Glutamatergic neuron (in vitro differentiated cells): ENCODE results near the gene HUWE1. TPM values are rescaled to one million over a fixed set of nuclear protein-coding genes. Genes with fewer than 3 reads are reported as not detected.
A peak's percentile ranks its signal among the peaks of the same experiment; 100 is the strongest.

Source experiments
- DNase-seq: peaks from one replicate; pipeline ENCODE4 v3.0.0; 2022
- H3K27ac Mint-ChIP-seq: one replicate; pipeline ENCODE4 v1.8.0; 2020; ENCODE audit warnings: mild to moderate bottlenecking, mixed read lengths, inconsistent platforms; ENCODE audit not compliant: unreplicated experiment
- H3K27me3 Mint-ChIP-seq: one replicate; pipeline ENCODE4 v1.8.0; 2020; ENCODE audit warnings: mild to moderate bottlenecking, moderate library complexity, mixed read lengths, inconsistent platforms; ENCODE audit not compliant: unreplicated experiment
- H3K36me3 Mint-ChIP-seq: one replicate; pipeline ENCODE4 v1.8.0; 2020; ENCODE audit warnings: mild to moderate bottlenecking, mixed read lengths, inconsistent platforms; ENCODE audit not compliant: unreplicated experiment
- H3K4me1 Mint-ChIP-seq: one replicate; pipeline ENCODE4 v1.8.0; 2020; ENCODE audit warnings: mild to moderate bottlenecking, low read depth, mixed read lengths, inconsistent platforms; ENCODE audit not compliant: unreplicated experiment
- H3K4me3 Mint-ChIP-seq: one replicate; pipeline ENCODE4 v1.8.0; 2020; ENCODE audit warnings: mild to moderate bottlenecking, mixed read lengths, inconsistent platforms; ENCODE audit not compliant: unreplicated experiment
- H3K9me3 Mint-ChIP-seq: one replicate; pipeline ENCODE4 v1.8.0; 2020; ENCODE audit warnings: mild to moderate bottlenecking, moderate library complexity, mixed read lengths, inconsistent platforms; ENCODE audit not compliant: unreplicated experiment
- CTCF ChIP-seq: fragments of 200-600 bp; sonication (generic); IDR thresholded peaks from one replicate; pipeline ENCODE4 v1.5.0; 2021; ENCODE audit not compliant: partially characterized antibody, unreplicated experiment
- total RNA-seq: library from RNA; stranded (reverse); fragmentation: NEBNext Ultra II Directional; extraction: Animal tissue kit (Norgen Biotek cat#: 25700); gene quantifications from one replicate; pipeline ENCODE4 v1.2.1, GENCODE V29; 2021; ENCODE audit not compliant: unreplicated experiment

The HUWE1 gene
- total RNA-seq, 1 donor from 2014 or later = 311 TPM

GRCh38 chrX:53684415-53685192 is 1.9 kb downstream of the HUWE1 start:
- no peak for TF ChIP-seq CTCF
- Mint-ChIP-seq H3K9me3 (peaks cover 12% of the 10 kb centered on the region), H3K4me1 (peaks cover 3% of the 10 kb centered on the region), H3K36me3 (no peaks in the 10 kb centered on the region), H3K4me3 (peak overlapping the region; percentile 91), H3K27me3 (peaks cover 4% of the 10 kb centered on the region), H3K27ac (peak overlapping the region; percentile 96)
- DNase-seq = peak; percentile 87

- peak; percentile 84 for DNase-seq
- H3K27ac Mint-ChIP-seq = peak overlapping the region; percentile 96
- no peak for TF ChIP-seq CTCF
- peaks cover 12% of the 10 kb centered on the region for H3K9me3 Mint-ChIP-seq
- H3K27me3 Mint-ChIP-seq = peaks cover 4% of the 10 kb centered on the region
- peak overlapping the region; percentile 91 for H3K4me3 Mint-ChIP-seq
- H3K4me1 Mint-ChIP-seq = peaks cover 3% of the 10 kb centered on the region
- no peaks in the 10 kb centered on the region for H3K36me3 Mint-ChIP-seq
These were observed 2.7 kb downstream of the HUWE1 start for GRCh38 chrX:53683556-53684414.

GRCh38 chrX:53682885-53683555 is 3.5 kb downstream of the HUWE1 start:
- Mint-ChIP-seq H3K4me1 (peaks cover 3% of the 10 kb centered on the region), H3K9me3 (peaks cover 12% of the 10 kb centered on the region), H3K36me3 (no peaks in the 10 kb centered on the region), H3K4me3 (peak overlapping the region; percentile 91), H3K27ac (peak overlapping the region; percentile 96), H3K27me3 (peaks cover 4% of the 10 kb centered on the region)
- no peak for TF ChIP-seq CTCF
- peak; percentile 50 for DNase-seq

- no peaks in the 10 kb centered on the region for H3K36me3 Mint-ChIP-seq
- DNase-seq = no peak
- TF ChIP-seq CTCF = no peak
- no peak overlapping the region for H3K27ac Mint-ChIP-seq
- peaks cover 4% of the 10 kb centered on the region for H3K27me3 Mint-ChIP-seq
- peaks cover 3% of the 10 kb centered on the region for H3K4me1 Mint-ChIP-seq
- H3K4me3 Mint-ChIP-seq = peak overlapping the region; percentile 91
- peaks cover 9% of the 10 kb centered on the region for H3K9me3 Mint-ChIP-seq
These were observed 4.9 kb downstream of the HUWE1 start for GRCh38 chrX:53681661-53682060.
